Liver (tissue), 9 donors: ENCODE measurements around the gene ARHGDIA. TPM values are rescaled to one million over a fixed set of nuclear protein-coding genes. Genes with fewer than 3 reads are reported as not detected.

Experiments
- DNase-seq: peaks from one replicate; pipeline ENCODE4 v3.0.0-alpha.2; 2017; ENCODE audit warnings: low spot score
- H3K27ac ChIP-seq, 2 donors: one replicate each; pipeline ENCODE4 v1.7.0; 2013; ENCODE audit warnings: inconsistent platforms in 2 of 2, low read length in 2 of 2, control low read depth in 1 of 2, low read depth in 1 of 2, mild to moderate bottlenecking in 1 of 2
- H3K27me3 ChIP-seq, 4 donors: one replicate each; pipeline versions ENCODE4 v1.6.1 to v1.7.0; 2013; ENCODE audit warnings: low read length in 3 of 4, inconsistent platforms in 1 of 4, mild to moderate bottlenecking in 1 of 4, moderate library complexity in 1 of 4; ENCODE audit not compliant: control insufficient read depth in 4 of 4, insufficient read depth in 4 of 4
- H3K36me3 ChIP-seq, 4 donors: one replicate each; pipeline versions ENCODE4 v1.6.1 to v1.7.0; 2013; ENCODE audit warnings: low read length in 3 of 4, mild to moderate bottlenecking in 3 of 4, low read depth in 1 of 4, moderate library complexity in 1 of 4; ENCODE audit not compliant: control insufficient read depth in 4 of 4, insufficient read depth in 3 of 4
- H3K4me1 ChIP-seq, 4 donors: one replicate each; pipeline versions ENCODE4 v1.6.1 to v1.7.0; 2013; ENCODE audit warnings: low read length in 3 of 4, mild to moderate bottlenecking in 3 of 4, moderate library complexity in 1 of 4; ENCODE audit not compliant: control insufficient read depth in 4 of 4, insufficient read depth in 4 of 4
- H3K4me3 ChIP-seq, 3 donors: one replicate each; pipeline versions ENCODE4 v1.6.1 to v1.7.0; 2013; ENCODE audit warnings: low read length in 3 of 3, control low read depth in 1 of 3, low read depth in 1 of 3, mild to moderate bottlenecking in 1 of 3
- H3K9ac ChIP-seq, 2 donors: one replicate each; pipeline ENCODE4 v1.7.0; 2013; ENCODE audit warnings: low read length in 2 of 2, mild to moderate bottlenecking in 2 of 2, moderate library complexity in 2 of 2, control low read depth in 1 of 2, low read depth in 1 of 2
- H3K9me3 ChIP-seq, 4 donors: one replicate each; pipeline versions ENCODE4 v1.6.1 to v1.7.0; 2013; ENCODE audit warnings: low read length in 3 of 4; ENCODE audit not compliant: control insufficient read depth in 4 of 4
- FOXA2 ChIP-seq: IDR thresholded peaks from 2 replicates; pipeline ENCODE4 v1.6.1; 2016; ENCODE audit warnings: antibody characterized with exemption
- HNF4G ChIP-seq: IDR thresholded peaks from 2 replicates; pipeline ENCODE4 v1.6.1; 2016; ENCODE audit warnings: antibody characterized with exemption
- JUND ChIP-seq, 2 donors: IDR thresholded peaks; 2 replicates each; pipeline ENCODE4 v1.6.1; 2016; ENCODE audit warnings: antibody characterized with exemption in 2 of 2
- NR2F2 ChIP-seq: IDR thresholded peaks from 2 replicates; pipeline ENCODE4 v1.6.1; 2016; ENCODE audit warnings: antibody characterized with exemption
- RAD21 ChIP-seq, 2 donors: IDR thresholded peaks; 2 replicates each; pipeline ENCODE4 v1.6.1; 2016; ENCODE audit warnings: antibody characterized with exemption in 2 of 2, mild to moderate bottlenecking in 2 of 2
- REST ChIP-seq: IDR thresholded peaks from 2 replicates; pipeline ENCODE4 v1.6.1; 2016; ENCODE audit warnings: antibody characterized with exemption, mild to moderate bottlenecking
- RXRA ChIP-seq, 2 donors: IDR thresholded peaks; 2 replicates each; pipeline ENCODE4 v1.6.1; 2017 to 2018; ENCODE audit warnings: antibody characterized with exemption in 2 of 2, mild to moderate bottlenecking in 1 of 2
- SP1 ChIP-seq: IDR thresholded peaks from 2 replicates; pipeline ENCODE4 v1.6.1; 2018; ENCODE audit warnings: antibody characterized with exemption, mild to moderate bottlenecking
- TAF1 ChIP-seq: conservative IDR thresholded peaks from 2 replicates; pipeline ENCODE4 v1.6.1; 2016; ENCODE audit warnings: antibody characterized with exemption, mild to moderate bottlenecking
- ZBTB33 ChIP-seq: IDR thresholded peaks from 2 replicates; pipeline ENCODE4 v1.6.1; 2016; ENCODE audit warnings: antibody characterized with exemption
- WGBS: extraction: QIAGEN DNeasy Blood & Tissue Kit; methylation state at CpG from one replicate; pipeline ENCODE4 v1.1.7; 2013; 5-methylcytosine and 5-hydroxymethylcytosine counted together
- polyA plus RNA-seq, 2 donors: library from polyadenylated mRNA; stranded (reverse) in 1 of 2; unstranded in 1 of 2; fragments of 200-250 nt in 1 of 2; fragments of >200 nt in 1 of 2; fragmentation: Nextera tagmentation in 1 of 2; extraction: Ambion mirVana in 1 of 2; gene quantifications; one replicate each; pipeline versions ENCODE4 v1.2.1 to v1.2.3, GENCODE V29; 2013 to 2015
- total RNA-seq, 2 donors: library from RNA; depleted of rRNA; stranded (reverse); fragments of >200 nt; gene quantifications; one replicate each; pipeline ENCODE4 v1.2.3, GENCODE V29; 2014
- TF ChIP-seq, protein P1 (sequence below): IDR thresholded peaks from 2 replicates; pipeline ENCODE4 v1.6.1; 2016; ENCODE audit warnings: antibody characterized with exemption
- TF ChIP-seq, protein P2 (sequence below): fragments of 150-350 bp; IDR thresholded peaks from 2 replicates; pipeline ENCODE4 v1.5.1; 2017; ENCODE audit warnings: improper control_type of control experiment, low read depth, low read length; ENCODE audit not compliant: missing input control
- donor health status: healthy.
- donor health status: healthy.
- donor health status: healthy.
- donor health status: healthy.
- donor health status: healthy.

The ARHGDIA gene
- total and polyA plus RNA-seq, 4 donors = 35.5 to 142 (median 75.3) TPM

DNA sequence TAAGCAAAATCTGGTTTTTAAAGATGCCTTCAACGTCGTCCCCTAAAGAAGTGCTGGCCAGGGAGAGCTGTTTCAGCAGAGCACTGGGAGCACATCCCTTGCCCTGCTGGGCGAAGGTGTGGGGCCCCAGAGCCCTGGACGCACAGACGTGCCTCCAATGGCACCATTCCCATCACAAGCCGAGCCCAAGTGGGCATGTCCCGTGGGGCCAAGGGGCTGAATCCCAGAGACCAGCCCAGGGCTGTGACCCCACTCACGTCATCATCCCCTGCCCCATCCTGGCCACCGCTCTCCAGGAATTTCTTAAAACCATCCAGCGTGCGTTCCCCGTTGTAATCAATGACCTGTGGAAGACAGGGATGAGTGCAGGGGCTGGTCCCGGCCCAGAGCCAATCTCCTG, 26.2 kb downstream of the ARHGDIA start:
- H3K27me3 ChIP-seq = no peaks in the 10 kb centered on the region
- H3K9ac ChIP-seq = no peak overlapping the region
- no peak for TF ChIP-seq RXRA (IDR thresholded peaks at IDR 0.05)
- TF ChIP-seq, protein P1, sequence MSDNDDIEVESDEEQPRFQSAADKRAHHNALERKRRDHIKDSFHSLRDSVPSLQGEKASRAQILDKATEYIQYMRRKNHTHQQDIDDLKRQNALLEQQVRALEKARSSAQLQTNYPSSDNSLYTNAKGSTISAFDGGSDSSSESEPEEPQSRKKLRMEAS = no peak
- no peak for TF ChIP-seq ZBTB33
- TF ChIP-seq, protein P2, sequence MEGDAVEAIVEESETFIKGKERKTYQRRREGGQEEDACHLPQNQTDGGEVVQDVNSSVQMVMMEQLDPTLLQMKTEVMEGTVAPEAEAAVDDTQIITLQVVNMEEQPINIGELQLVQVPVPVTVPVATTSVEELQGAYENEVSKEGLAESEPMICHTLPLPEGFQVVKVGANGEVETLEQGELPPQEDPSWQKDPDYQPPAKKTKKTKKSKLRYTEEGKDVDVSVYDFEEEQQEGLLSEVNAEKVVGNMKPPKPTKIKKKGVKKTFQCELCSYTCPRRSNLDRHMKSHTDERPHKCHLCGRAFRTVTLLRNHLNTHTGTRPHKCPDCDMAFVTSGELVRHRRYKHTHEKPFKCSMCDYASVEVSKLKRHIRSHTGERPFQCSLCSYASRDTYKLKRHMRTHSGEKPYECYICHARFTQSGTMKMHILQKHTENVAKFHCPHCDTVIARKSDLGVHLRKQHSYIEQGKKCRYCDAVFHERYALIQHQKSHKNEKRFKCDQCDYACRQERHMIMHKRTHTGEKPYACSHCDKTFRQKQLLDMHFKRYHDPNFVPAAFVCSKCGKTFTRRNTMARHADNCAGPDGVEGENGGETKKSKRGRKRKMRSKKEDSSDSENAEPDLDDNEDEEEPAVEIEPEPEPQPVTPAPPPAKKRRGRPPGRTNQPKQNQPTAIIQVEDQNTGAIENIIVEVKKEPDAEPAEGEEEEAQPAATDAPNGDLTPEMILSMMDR = no peak
- TF ChIP-seq JUND (IDR thresholded peaks at IDR 0.05) = no peak
- TF ChIP-seq NR2F2 = no peak
- no peak for TF ChIP-seq FOXA2
- TF ChIP-seq SP1 = no peak
- no peak for TF ChIP-seq REST
- H3K9me3 ChIP-seq = no peaks in the 10 kb centered on the region
- H3K36me3 ChIP-seq = peaks cover 30 to 50% (median 35%) of the 10 kb centered on the region in 4 donors
- peaks cover 0 to 29% (median 19%) of the 10 kb centered on the region in 4 donors for H3K4me1 ChIP-seq
- DNase-seq = no peak
- no peak overlapping the region for H3K4me3 ChIP-seq
- no peak overlapping the region for H3K27ac ChIP-seq
- 90% methylated on average over 13 of the region's 13 CpGs for WGBS

GRCh38 chr17:81844327-81844851, 26.7 kb downstream of the ARHGDIA start:
- Histone ChIP-seq H3K27ac (no peak overlapping the region), H3K27me3 (no peaks in the 10 kb centered on the region), H3K9ac (no peak overlapping the region), H3K4me3 (no peak overlapping the region), H3K9me3 (no peaks in the 10 kb centered on the region), H3K36me3 (peaks cover 30 to 50% (median 35%) of the 10 kb centered on the region in 4 donors), H3K4me1 (peaks cover 0 to 29% (median 19%) of the 10 kb centered on the region in 4 donors)
- TF ChIP-seq, protein P1 = no peak
- TF ChIP-seq REST = no peak
- TF ChIP-seq HNF4G = no peak
- TF ChIP-seq SP1 = no peak
- TF ChIP-seq JUND (IDR thresholded peaks at IDR 0.05) = no peak
- no peak for TF ChIP-seq TAF1
- no peak for TF ChIP-seq RAD21 (IDR thresholded peaks at IDR 0.05)
- 94% methylated on average over 14 of the region's 14 CpGs for WGBS
- no peak for DNase-seq
